Ectodermal cell (in vitro differentiated cells): ENCODE data around the gene FARSB.

Experiments used
- H3K27ac ChIP-seq: 2 replicates; pipeline ENCODE4 v1.7.0; 2013; ENCODE audit warnings: mild to moderate bottlenecking, low read depth, low read length; ENCODE audit not compliant: insufficient read depth, poor library complexity, severe bottlenecking
- H3K27me3 ChIP-seq: 2 replicates; pipeline ENCODE4 v1.7.0; 2013; ENCODE audit warnings: mild to moderate bottlenecking, low read length; ENCODE audit not compliant: insufficient read depth, control insufficient read depth, poor library complexity, severe bottlenecking
- H3K36me3 ChIP-seq: one replicate; pipeline ENCODE4 v1.7.0; 2013; ENCODE audit warnings: low read length; ENCODE audit not compliant: control insufficient read depth, insufficient read depth
- H3K4me1 ChIP-seq: one replicate; pipeline ENCODE4 v1.7.0; 2013; ENCODE audit warnings: low read length; ENCODE audit not compliant: control insufficient read depth, insufficient read depth
- H3K4me3 ChIP-seq: 2 replicates; pipeline ENCODE4 v1.7.0; 2013; ENCODE audit warnings: low read depth, low read length, control low read depth; ENCODE audit not compliant: insufficient read depth
- H3K9me3 ChIP-seq: 2 replicates; pipeline ENCODE4 v1.7.0; 2013; ENCODE audit warnings: mild to moderate bottlenecking, low read length, moderate library complexity; ENCODE audit not compliant: control insufficient read depth
- WGBS, 2 experiments: methylation state at CpG; one replicate each; pipeline ENCODE4 v1.1.7; 2013; ENCODE audit warnings: missing lambda C conversion rate in 2 of 2; 5-methylcytosine and 5-hydroxymethylcytosine counted together

FARSB gene

GRCh38 chr2:222538535-222538934 is 117.4 kb downstream of the FARSB start:
- Histone ChIP-seq H3K27ac (no peak overlapping the region), H3K4me1 (peaks cover 9% of the 10 kb centered on the region), H3K27me3 (no peaks in the 10 kb centered on the region), H3K36me3 (no peaks in the 10 kb centered on the region), H3K4me3 (no peak overlapping the region), H3K9me3 (no peaks in the 10 kb centered on the region)
- WGBS, 2 experiments = 93 to 97% methylated on average over 3 of the region's 3 CpGs

GRCh38 chr2:222535477-222535876 is 120.4 kb downstream of the FARSB start:
- H3K27me3 ChIP-seq = no peaks in the 10 kb centered on the region
- no peaks in the 10 kb centered on the region for H3K36me3 ChIP-seq
- WGBS, 2 experiments = 79% methylated on average over 6 of the region's 6 CpGs
- H3K9me3 ChIP-seq = no peaks in the 10 kb centered on the region
- no peak overlapping the region for H3K27ac ChIP-seq
- no peak overlapping the region for H3K4me3 ChIP-seq
- peaks cover 9% of the 10 kb centered on the region for H3K4me1 ChIP-seq

GRCh38 chr2:222532315-222532714 is 123.6 kb downstream of the FARSB start:
- H3K27me3 ChIP-seq = no peaks in the 10 kb centered on the region
- H3K27ac ChIP-seq = no peak overlapping the region
- H3K36me3 ChIP-seq = no peaks in the 10 kb centered on the region
- WGBS, 2 experiments = 92 to 94% methylated on average over 5 of the region's 5 CpGs
- peaks cover 9% of the 10 kb centered on the region for H3K4me1 ChIP-seq
- no peak overlapping the region for H3K4me3 ChIP-seq
- H3K9me3 ChIP-seq = no peaks in the 10 kb centered on the region

GRCh38 chr2:222526480-222527277 is 129.2 kb downstream of the FARSB start:
- Histone ChIP-seq H3K9me3 (no peaks in the 10 kb centered on the region), H3K27ac (no peak overlapping the region)
- 95 to 98% methylated on average over 5 to 7 of the region's 7 CpGs for WGBS, 2 experiments

GRCh38 chr2:222525811-222526210 is 130.1 kb downstream of the FARSB start:
- Histone ChIP-seq H3K27me3 (no peaks in the 10 kb centered on the region), H3K4me3 (no peak overlapping the region), H3K9me3 (no peaks in the 10 kb centered on the region), H3K36me3 (no peaks in the 10 kb centered on the region), H3K27ac (no peak overlapping the region), H3K4me1 (no peaks in the 10 kb centered on the region)
- 94 to 95% methylated on average over 5 of the region's 5 CpGs for WGBS, 2 experiments

More at GRCh38 chr2:222526480-222527277, 129.2 kb downstream of the FARSB start:
- Histone ChIP-seq H3K27me3 (no peaks in the 10 kb centered on the region), H3K4me1 (no peaks in the 10 kb centered on the region), H3K4me3 (no peak overlapping the region), H3K36me3 (no peaks in the 10 kb centered on the region)

GRCh38 chr2:222523783-222524544 is 131.9 kb downstream of the FARSB start:
- H3K4me1 ChIP-seq = no peaks in the 10 kb centered on the region
- H3K36me3 ChIP-seq = no peaks in the 10 kb centered on the region
- no peak overlapping the region for H3K27ac ChIP-seq
- no peak overlapping the region for H3K4me3 ChIP-seq
- H3K9me3 ChIP-seq = no peaks in the 10 kb centered on the region
- H3K27me3 ChIP-seq = no peaks in the 10 kb centered on the region
- WGBS, 2 experiments = 92 to 95% methylated on average over 4 of the region's 4 CpGs

- WGBS, 2 experiments = 0% methylated on average over 1 of the region's 1 CpG
- H3K4me3 ChIP-seq = no peak overlapping the region
- peaks cover 11% of the 10 kb centered on the region for H3K4me1 ChIP-seq
- no peaks in the 10 kb centered on the region for H3K36me3 ChIP-seq
- H3K27ac ChIP-seq = no peak overlapping the region
- H3K9me3 ChIP-seq = no peaks in the 10 kb centered on the region
- no peaks in the 10 kb centered on the region for H3K27me3 ChIP-seq
These were observed 133.8 kb downstream of the FARSB start for GRCh38 chr2:222522082-222522481.

- 90 to 95% methylated on average over 3 of the region's 3 CpGs for WGBS, 2 experiments
- Histone ChIP-seq H3K4me1 (peaks cover 11% of the 10 kb centered on the region), H3K27me3 (no peaks in the 10 kb centered on the region), H3K4me3 (no peak overlapping the region), H3K27ac (no peak overlapping the region), H3K36me3 (no peaks in the 10 kb centered on the region), H3K9me3 (no peaks in the 10 kb centered on the region)
These were observed 134.8 kb downstream of the FARSB start for GRCh38 chr2:222521099-222521498.
